IMR-90 (cell line): ENCODE results near the gene EMSY. TPM values are rescaled to one million over a fixed set of nuclear protein-coding genes. Genes with fewer than 3 reads are reported as not detected.

Source experiments
- ATAC-seq: fragments of 200-7000 bp; cut with Tn5 transposase; 2 replicates; pipeline ENCODE4 v1.9.1; 2020; ENCODE audit warnings: low read depth, mild to moderate bottlenecking, moderate library complexity
- BruUV-seq: library from RNA; stranded (reverse); fragments of 400-500 nt; replicated peaks from 2 replicates; lab custom pipeline; 2021; lab: Mats Ljungman, UMichigan
- CTCF ChIA-PET: fragments of 300-600 bp; formaldehyde crosslinking; extraction: SDS; loops from one replicate; lab custom pipeline; 2021; ENCODE audit warnings: antibody characterized with exemption; lab: Yijun Ruan, JAX
- POLR2A ChIA-PET: fragments of 300-600 bp; sonication (Branson Sonifier 250); formaldehyde crosslinking; loops from one replicate; lab custom pipeline; 2022; ENCODE audit warnings: antibody characterized with exemption; ENCODE audit not compliant: unreplicated experiment; lab: Charles Lee
- DNase-seq: peaks from one replicate; pipeline ENCODE4 v3.0.0; 2013
- H2AFZ ChIP-seq: replicated peaks from 2 replicates; pipeline ENCODE3; 2013; ENCODE audit warnings: low read length, mild to moderate bottlenecking; ENCODE audit not compliant: poor library complexity
- H2AK5ac ChIP-seq: 2 replicates; pipeline ENCODE4 v1.6.1; 2013; ENCODE audit warnings: low read depth, low read length, inconsistent platforms
- H2AK9ac ChIP-seq: replicated peaks from 2 replicates; pipeline ENCODE3; 2013; ENCODE audit warnings: mild to moderate bottlenecking, low read depth, low read length, moderate library complexity; ENCODE audit not compliant: poor library complexity
- H2BK120ac ChIP-seq: 2 replicates; pipeline ENCODE4 v1.6.1; 2013; ENCODE audit warnings: low read depth, low read length, inconsistent platforms
- H2BK15ac ChIP-seq: 3 replicates; pipeline ENCODE4 v1.6.1; 2013; ENCODE audit warnings: low read depth, low read length, inconsistent platforms
- H2BK20ac ChIP-seq: 2 replicates; pipeline ENCODE4 v1.6.1; 2013; ENCODE audit warnings: low read depth, mild to moderate bottlenecking, inconsistent platforms, low read length, moderate library complexity
- H2BK5ac ChIP-seq: 2 replicates; pipeline ENCODE4 v1.6.1; 2013; ENCODE audit warnings: mild to moderate bottlenecking, low read depth, low read length, inconsistent platforms; ENCODE audit not compliant: poor library complexity, severe bottlenecking
- H3K14ac ChIP-seq: replicated peaks from 2 replicates; pipeline ENCODE4 v1.6.1; 2013; ENCODE audit warnings: low read depth, low read length, inconsistent platforms
- H3K18ac ChIP-seq: 2 replicates; pipeline ENCODE4 v1.6.1; 2013; ENCODE audit warnings: low read depth, low read length, control low read depth
- H3K23ac ChIP-seq: 2 replicates; pipeline ENCODE4 v1.6.1; 2013; ENCODE audit warnings: low read depth, low read length, inconsistent platforms
- H3K27ac ChIP-seq: 2 replicates; pipeline ENCODE4 v1.5.1; 2013; ENCODE audit warnings: mild to moderate bottlenecking, control low read depth, low read length; ENCODE audit not compliant: insufficient read depth
- H3K27me3 ChIP-seq: 2 replicates; pipeline ENCODE4 v1.6.1; 2013; ENCODE audit warnings: low read length; ENCODE audit not compliant: control insufficient read depth, insufficient read depth
- H3K36me3 ChIP-seq: 2 replicates; pipeline ENCODE4 v1.6.1; 2013; ENCODE audit warnings: low read length, mixed read lengths; ENCODE audit not compliant: control insufficient read depth, insufficient read depth
- H3K4ac ChIP-seq: 2 replicates; pipeline ENCODE4 v1.6.1; 2013; ENCODE audit warnings: low read depth, low read length, inconsistent platforms
- H3K4me1 ChIP-seq: 2 replicates; pipeline ENCODE4 v1.6.1; 2013; ENCODE audit warnings: low read length, mixed read lengths; ENCODE audit not compliant: control insufficient read depth, insufficient read depth
- H3K4me2 ChIP-seq: 2 replicates; pipeline ENCODE4 v1.6.1; 2013; ENCODE audit warnings: low read depth, mild to moderate bottlenecking, control low read depth, low read length, moderate library complexity
- H3K4me3 ChIP-seq: 2 replicates; pipeline ENCODE4 v1.5.1; 2013; ENCODE audit warnings: low read depth, mild to moderate bottlenecking, control low read depth, low read length, moderate library complexity; ENCODE audit not compliant: insufficient read depth
- H3K56ac ChIP-seq: 2 replicates; pipeline ENCODE4 v1.6.1; 2013; ENCODE audit warnings: low read length, inconsistent platforms; ENCODE audit not compliant: insufficient read depth; ENCODE audit errors: extremely low read depth
- H3K79me1 ChIP-seq, 2 experiments: 2 replicates each; pipeline ENCODE4 v1.6.1; 2013; ENCODE audit warnings: low read length in 2 of 2, inconsistent platforms in 1 of 2, low read depth in 1 of 2
- H3K9ac ChIP-seq: 2 replicates; pipeline ENCODE4 v1.6.1; 2013; ENCODE audit warnings: low read depth, low read length, control low read depth
- H3K9me1 ChIP-seq: 2 replicates; pipeline ENCODE4 v1.6.1; 2013; ENCODE audit warnings: low read length, inconsistent platforms; ENCODE audit not compliant: insufficient read depth
- H3K9me3 ChIP-seq: 2 replicates; pipeline ENCODE4 v1.6.1; 2013; ENCODE audit warnings: low read length; ENCODE audit not compliant: control insufficient read depth, insufficient read depth
- H4K20me1 ChIP-seq: 2 replicates; pipeline ENCODE4 v1.6.1; 2013; ENCODE audit warnings: low read length, inconsistent platforms; ENCODE audit not compliant: insufficient read depth
- H4K5ac ChIP-seq: 2 replicates; pipeline ENCODE4 v1.6.1; 2013; ENCODE audit warnings: mild to moderate bottlenecking, low read depth, low read length, control low read depth
- H4K8ac ChIP-seq, 2 experiments: 2 replicates each; pipeline ENCODE4 v1.6.1; 2013; ENCODE audit warnings: low read depth in 2 of 2, low read length in 2 of 2, control low read depth in 1 of 2, inconsistent platforms in 1 of 2
- H4K91ac ChIP-seq: 2 replicates; pipeline ENCODE4 v1.6.1; 2013; ENCODE audit warnings: low read depth, low read length, inconsistent platforms; ENCODE audit not compliant: insufficient read depth
- FOS ChIP-seq: fragments of 150-350 bp; IDR thresholded peaks from 2 replicates; pipeline ENCODE4 v1.6.1; 2016; ENCODE audit warnings: low read depth, low read length
- MAFK ChIP-seq: IDR thresholded peaks from 2 replicates; pipeline ENCODE4 v1.6.1; 2012; ENCODE audit warnings: low read depth, low read length, improper control_type of control experiment
- MXI1 ChIP-seq: IDR thresholded peaks from 2 replicates; pipeline ENCODE4 v1.6.1; 2012; ENCODE audit warnings: low read depth, mild to moderate bottlenecking, low read length, moderate library complexity, borderline replicate concordance
- NFE2L2 ChIP-seq: fragments of 150-350 bp; IDR thresholded peaks from 2 replicates; pipeline ENCODE4 v1.6.1; 2016; ENCODE audit warnings: low read depth, mild to moderate bottlenecking, low read length
- WGBS, 2 experiments: methylation state at CpG; one replicate each; pipeline versions ENCODE4 v1.1.5 to v1.1.7; 2013; ENCODE audit warnings: missing lambda C conversion rate in 2 of 2; ENCODE audit not compliant: insufficient read length in 1 of 2; ENCODE audit errors: extremely low coverage in 2 of 2; 5-methylcytosine and 5-hydroxymethylcytosine counted together
- dilution Hi-C: fragments of 300-500 bp; cut with HindIII; formaldehyde crosslinking; loops from one replicate; pipeline ENCODE4 v1.14.3; 2018; ENCODE audit warnings: low sequenced_read_pairs; ENCODE audit not compliant: unreplicated experiment
- in situ Hi-C: fragments of 300-500 bp; cut with MboI; formaldehyde crosslinking; loops from 3 replicates; pipeline ENCODE4 v1.14.3; 2019; ENCODE audit warnings: low sequenced_read_pairs, inconsistent platforms, mixed read lengths
- intact Hi-C: fragments of 100-400 bp; cut with micrococcal nuclease; formaldehyde crosslinking; loops from 2 replicates; pipeline ENCODE4 v1.10.0; 2022
- polyA plus RNA-seq, 3 experiments: library from polyadenylated mRNA; depleted of rRNA; stranded (reverse); fragments of >200 nt; gene quantifications; 2 replicates each; pipeline ENCODE4 v1.2.3, GENCODE V29; 2012; ENCODE audit warnings: low replicate concordance in 1 of 3
- total RNA-seq: library from RNA; depleted of rRNA; stranded (reverse); fragments of >200 nt; gene quantifications from 2 replicates; pipeline ENCODE4 v1.2.3, GENCODE V29; 2012

EMSY gene
- total and polyA plus RNA-seq, 2 of the 4 experiments (the other 2 are of a cell fraction): 14.1 to 22.0 TPM

DNA sequence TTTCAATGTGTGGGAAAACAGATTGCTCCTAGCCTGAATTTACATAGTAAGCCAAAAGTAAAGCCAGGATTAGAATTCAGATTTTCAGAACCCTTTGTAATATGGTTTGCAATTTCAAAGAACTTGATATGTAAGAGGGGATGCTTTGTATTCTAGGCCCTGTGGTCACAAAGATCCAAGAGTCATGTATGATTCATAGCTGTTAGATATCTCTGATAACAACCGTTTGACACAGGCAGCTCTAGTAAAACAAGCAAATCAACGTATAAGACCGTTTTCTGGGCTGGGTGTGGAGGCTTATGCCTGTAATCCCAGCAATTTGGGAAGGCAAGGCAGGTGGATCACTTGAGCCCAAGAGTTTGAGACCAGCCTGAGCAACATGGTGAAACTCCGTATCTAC, 79.6 kb downstream of the EMSY start:
- no peak overlapping the region for H3K27ac ChIP-seq
- peaks cover 0 to 4% of the 10 kb centered on the region in 2 experiments; a peak in 1 of 4 replicates for H3K79me1 ChIP-seq
- no peak overlapping the region for H2AK5ac ChIP-seq
- H2AFZ ChIP-seq: no peak overlapping the region
- H3K18ac ChIP-seq: no peak overlapping the region
- TF ChIP-seq NFE2L2: no peak
- no peak for TF ChIP-seq MXI1
- no peak for TF ChIP-seq MAFK
- TF ChIP-seq FOS: 0 out of 2 replicates have a peak, but pooled peaks have one; percentile 7
- H2BK5ac ChIP-seq: no peak overlapping the region
- CTCF ChIA-PET: no interaction called here
- H2AK9ac ChIP-seq: no peak overlapping the region
- in situ Hi-C loops: loop anchor here (10.0 kb wide), 1 partner anchor 310 kb away; no protein-coding TSS in a partner anchor
- dilution Hi-C loops: no loop called here
- H4K20me1 ChIP-seq: no peaks in the 10 kb centered on the region
- DNase-seq (peak; percentile 54), ATAC-seq (no peak; the same call in 1 of the 2 replicates)
- H3K36me3 ChIP-seq: peaks cover 3% of the 10 kb centered on the region; the same call in 1 of the 2 replicates
- H4K5ac ChIP-seq: no peak overlapping the region
- H4K8ac ChIP-seq: no peak overlapping the region
- H2BK120ac ChIP-seq: no peak overlapping the region
- BruUV-seq: no TSS peak
- POLR2A ChIA-PET: no interaction called here
- no peak overlapping the region for H2BK15ac ChIP-seq
- no peak overlapping the region for H3K56ac ChIP-seq
- no CpG with 5 or more reads among the region's 4 CpGs for WGBS, 2 experiments
- H3K4me2 ChIP-seq: no peak overlapping the region
- no peak overlapping the region for H3K9ac ChIP-seq
- H3K14ac ChIP-seq: no peak overlapping the region
- no peak overlapping the region for H3K4me3 ChIP-seq
- intact Hi-C loops: no loop called here
- peaks cover 7% of the 10 kb centered on the region for H3K9me1 ChIP-seq
- H3K23ac ChIP-seq: no peak overlapping the region
- no peak overlapping the region for H2BK20ac ChIP-seq
- no peaks in the 10 kb centered on the region for H3K27me3 ChIP-seq
- H3K4ac ChIP-seq: no peak overlapping the region
- H3K9me3 ChIP-seq: no peaks in the 10 kb centered on the region
- peaks cover 6% of the 10 kb centered on the region for H3K4me1 ChIP-seq
- H4K91ac ChIP-seq: no peak overlapping the region
